GM21447 (cell line): ENCODE data around the gene C4BPB.

Source experiments
- ATAC-seq: cut with Tn5 transposase; IDR thresholded peaks from one replicate; pipeline ENCODE4 v1.9.1; 2021; ENCODE audit not compliant: unreplicated experiment

Gene C4BPB

DNA sequence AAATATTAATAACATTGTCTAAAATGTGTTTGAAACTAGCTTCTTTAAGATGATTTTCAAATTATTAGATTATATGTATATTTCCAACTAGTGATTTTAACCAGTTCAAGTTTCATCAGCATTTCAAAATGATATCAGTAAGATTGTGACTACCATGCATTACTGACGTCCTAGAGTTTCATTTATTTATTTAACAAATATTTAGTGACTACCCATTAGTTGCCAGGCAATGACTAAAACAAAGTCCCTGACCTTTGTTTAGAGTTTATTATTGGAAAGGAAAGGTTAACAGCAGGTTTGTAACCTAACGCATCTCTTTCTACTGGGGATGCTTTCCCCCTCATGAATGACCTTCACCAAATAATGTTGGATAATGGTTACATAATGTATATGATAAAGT, 7.6 kb upstream of the C4BPB start:
- ATAC-seq = no peak

GRCh38 chr1:207081806-207082205, 6.9 kb upstream of the C4BPB start:
- no peak for ATAC-seq

GRCh38 chr1:207084232-207084631, 4.4 kb upstream of the C4BPB start:
- ATAC-seq = no peak

DNA sequence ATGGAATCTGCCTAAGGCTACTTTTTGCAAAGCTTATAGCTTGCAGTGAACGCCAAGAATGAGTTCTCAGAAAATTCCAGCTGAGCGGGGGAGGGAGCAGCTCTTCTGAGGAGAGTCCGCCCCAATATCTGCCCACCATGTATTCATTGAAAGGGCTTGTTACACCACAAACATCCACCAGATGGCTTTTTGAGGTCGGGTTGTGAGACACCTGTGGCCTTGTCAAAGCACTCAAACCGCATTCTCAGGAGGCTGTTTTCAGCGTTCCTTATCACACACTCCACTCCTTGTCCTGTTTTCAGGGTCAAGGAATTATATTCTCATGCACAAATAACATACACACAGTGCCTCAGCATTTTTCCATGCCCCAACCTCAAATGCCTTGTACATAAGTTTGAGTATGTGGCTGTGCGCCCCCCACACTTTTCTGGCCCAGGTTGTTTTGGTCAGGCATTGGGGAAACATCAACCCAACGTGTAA, 3.9 kb upstream of the C4BPB start:
- ATAC-seq = no peak

DNA sequence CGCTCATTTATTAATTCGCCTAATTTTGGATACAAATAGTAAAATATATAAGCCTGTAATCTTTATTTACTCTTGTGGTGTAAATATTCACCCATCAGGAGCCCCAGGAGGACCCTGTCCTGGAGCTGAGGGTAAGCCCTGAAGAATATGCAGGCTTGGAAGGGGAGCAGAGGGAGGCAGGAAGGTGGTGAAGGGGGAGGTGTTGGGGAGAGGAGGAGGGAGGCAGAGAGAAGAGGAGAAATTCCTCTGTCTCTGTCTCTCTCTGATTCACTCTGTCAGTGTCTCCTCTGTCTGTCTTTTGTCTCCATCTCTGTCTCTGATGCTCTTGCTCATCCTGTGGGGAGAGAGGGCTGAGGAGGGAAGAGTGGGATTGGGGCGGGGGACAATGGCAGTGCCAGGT, 2.8 kb upstream of the C4BPB start:
- no peak for ATAC-seq

DNA sequence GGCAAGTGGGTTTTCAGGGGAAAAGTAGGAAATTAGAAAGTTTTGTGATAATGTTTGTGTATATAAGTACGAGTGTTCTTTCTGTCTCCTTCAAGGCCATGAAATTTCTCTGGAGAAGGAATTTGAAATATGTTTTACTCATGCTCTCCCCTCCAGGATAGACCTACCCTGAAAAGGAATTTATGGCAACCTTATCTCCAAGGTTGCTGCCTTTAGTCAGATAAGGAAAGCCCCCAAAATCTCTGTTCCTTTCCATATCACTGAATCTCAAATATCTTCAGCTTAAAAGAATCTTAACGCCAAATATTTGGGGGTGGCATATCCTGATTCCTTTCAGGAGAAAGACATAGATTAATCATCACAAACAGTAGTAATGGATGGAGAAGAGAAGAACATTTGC, 499 bp upstream of the C4BPB start:
- no peak for ATAC-seq

GRCh38 chr1:207089627-207090355, 1.1 kb downstream of the C4BPB start:
- no peak for ATAC-seq

- ATAC-seq = no peak
Observed at GRCh38 chr1:207091200-207091908, 2.7 kb downstream of the C4BPB start.

- no peak for ATAC-seq
Observed at GRCh38 chr1:207093944-207094343, 5.3 kb downstream of the C4BPB start.

DNA sequence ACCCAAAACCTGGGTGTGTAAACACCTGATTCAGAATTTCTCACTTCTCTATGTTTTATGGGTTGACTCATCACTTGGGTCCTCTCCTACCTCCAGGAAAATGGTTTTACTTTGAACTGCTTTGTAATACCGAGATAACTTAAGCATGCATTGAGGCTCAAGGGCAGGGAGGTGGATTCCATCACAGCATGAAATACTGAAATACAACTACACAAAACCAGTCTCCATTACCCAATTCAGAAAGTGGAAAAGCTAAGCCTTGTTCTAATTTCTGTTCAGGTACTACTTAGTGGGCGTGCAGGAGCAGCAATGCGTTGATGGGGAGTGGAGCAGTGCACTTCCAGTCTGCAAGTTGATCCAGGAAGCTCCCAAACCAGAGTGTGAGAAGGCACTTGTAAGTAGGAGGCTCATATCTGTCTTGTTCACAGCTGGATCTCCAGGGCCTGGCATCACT, 9.2 kb downstream of the C4BPB start:
- peak; percentile 90 for ATAC-seq

DNA sequence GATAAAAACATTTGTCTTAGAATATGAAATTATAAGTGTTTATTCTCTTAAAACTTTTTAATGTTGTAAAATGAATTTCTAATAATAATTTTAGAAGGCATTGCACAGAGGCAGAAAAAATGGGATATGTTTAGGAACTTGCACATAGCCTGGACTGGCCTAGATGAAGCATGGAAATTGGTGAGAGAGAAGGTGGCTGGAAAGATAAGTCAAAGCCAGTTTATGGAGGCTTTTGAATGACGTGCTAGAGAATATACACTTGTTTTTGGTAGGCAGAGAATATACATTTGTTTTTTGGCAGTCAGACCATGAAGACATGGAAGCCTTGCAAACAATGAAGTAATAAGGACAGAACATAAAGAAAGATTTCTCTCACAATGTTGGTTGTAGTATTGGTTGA, 13.1 kb downstream of the C4BPB start:
- no peak for ATAC-seq

DNA sequence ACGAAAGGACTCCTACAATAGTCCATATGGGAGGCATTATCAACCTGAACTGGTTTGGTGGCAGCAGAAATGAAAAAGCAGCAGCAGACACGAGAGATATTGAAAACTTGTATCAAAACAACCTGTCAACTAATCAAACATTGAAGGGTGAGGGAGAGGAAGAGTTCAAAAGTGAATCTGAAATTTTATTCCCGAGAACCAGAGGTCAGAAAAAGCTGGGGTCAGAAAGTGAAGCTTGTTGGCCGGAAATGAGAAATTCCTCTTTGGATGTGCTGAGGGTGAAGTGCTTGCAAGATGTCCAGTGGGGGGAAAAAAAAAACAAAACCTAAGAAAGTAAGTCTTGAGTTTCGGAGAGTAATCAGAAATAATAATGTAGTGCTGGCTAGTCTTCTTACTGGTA, 13.5 kb downstream of the C4BPB start:
- ATAC-seq = no peak

GRCh38 chr1:207102659-207103058, 14.0 kb downstream of the C4BPB start:
- no peak for ATAC-seq

DNA sequence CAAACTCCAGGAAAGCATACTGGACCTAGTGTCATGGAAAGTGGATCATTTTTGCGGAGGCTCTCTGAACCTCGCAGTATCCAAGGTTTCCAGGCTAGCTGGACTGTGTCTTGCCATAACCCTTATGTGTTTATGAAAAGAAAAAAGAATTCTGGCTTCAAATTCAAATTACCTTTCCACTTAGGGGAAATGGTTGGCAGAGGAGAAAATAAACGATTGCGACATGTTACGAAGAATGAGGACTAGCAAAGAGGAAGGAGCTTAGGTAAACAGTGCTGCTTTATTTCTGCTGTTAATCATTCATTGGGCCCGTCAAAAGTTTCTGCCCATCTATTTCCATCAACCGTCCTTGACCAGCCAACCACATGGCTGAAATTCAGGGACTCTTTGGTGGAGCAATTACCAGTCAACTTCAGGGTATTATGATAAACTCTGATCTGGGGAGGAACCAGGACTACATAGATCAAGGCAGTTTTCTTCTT, 15.3 kb downstream of the C4BPB start, which contains the start of gene C4BPA:
Gene C4BPA (plus strand): TSS at position 342 of the 482 bp plus-strand sequence. CDS start 8,793 bp downstream, outside the sequence.
- no peak for ATAC-seq

GRCh38 chr1:207109004-207109403, 20.3 kb downstream of the C4BPB start:
- ATAC-seq = no peak

DNA sequence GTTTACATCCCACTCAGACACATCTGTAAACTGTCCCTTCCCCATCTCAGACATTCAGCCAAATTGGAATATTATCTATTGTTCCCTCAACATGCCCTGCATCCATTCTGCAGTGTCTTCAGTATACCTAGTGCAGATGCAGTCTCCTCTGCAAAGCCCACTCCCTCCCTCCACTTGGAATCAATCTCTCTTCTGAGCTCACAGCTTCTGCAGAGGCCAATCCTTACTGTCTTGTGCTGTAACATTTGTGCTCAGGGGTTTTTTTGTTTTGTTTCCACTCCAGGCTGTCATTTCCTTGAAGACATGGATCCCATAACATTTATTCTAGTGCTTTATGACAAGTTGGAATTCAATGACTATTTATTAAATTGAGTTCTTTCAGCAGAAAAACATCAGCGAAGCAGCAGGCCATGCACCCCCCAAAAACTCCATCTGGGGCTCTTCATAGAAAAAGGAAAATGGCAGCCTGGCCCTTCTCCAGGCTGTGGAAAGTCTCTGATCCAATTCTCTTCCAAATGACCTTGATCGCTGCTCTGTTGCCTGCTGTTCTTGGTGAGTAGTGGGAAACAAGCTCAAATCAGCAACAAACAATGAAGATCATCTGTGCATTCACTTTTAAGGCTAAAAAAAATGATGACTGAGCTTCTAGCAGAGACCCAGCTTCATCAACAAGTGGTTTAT, 24.1 kb downstream of the C4BPB start:
- ATAC-seq = no peak

DNA sequence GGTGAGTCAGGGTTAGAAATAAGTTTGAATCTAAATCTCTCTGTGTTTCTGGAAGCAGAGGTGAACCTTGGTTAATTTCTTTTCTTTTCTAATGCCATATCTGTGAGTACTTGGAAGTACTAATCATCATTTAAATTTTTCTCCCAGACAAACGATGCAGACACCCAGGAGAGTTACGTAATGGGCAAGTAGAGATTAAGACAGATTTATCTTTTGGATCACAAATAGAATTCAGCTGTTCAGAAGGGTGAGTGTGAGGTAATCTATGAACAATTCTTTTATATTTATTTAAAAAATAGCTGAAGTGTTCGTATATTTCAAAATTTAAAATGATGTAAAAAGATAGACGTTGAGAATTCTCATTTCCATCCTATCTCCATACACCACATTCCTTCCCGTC, 26.6 kb downstream of the C4BPB start:
- ATAC-seq = no peak

GRCh38 chr1:207124389-207124788, 35.7 kb downstream of the C4BPB start:
- no peak for ATAC-seq

DNA sequence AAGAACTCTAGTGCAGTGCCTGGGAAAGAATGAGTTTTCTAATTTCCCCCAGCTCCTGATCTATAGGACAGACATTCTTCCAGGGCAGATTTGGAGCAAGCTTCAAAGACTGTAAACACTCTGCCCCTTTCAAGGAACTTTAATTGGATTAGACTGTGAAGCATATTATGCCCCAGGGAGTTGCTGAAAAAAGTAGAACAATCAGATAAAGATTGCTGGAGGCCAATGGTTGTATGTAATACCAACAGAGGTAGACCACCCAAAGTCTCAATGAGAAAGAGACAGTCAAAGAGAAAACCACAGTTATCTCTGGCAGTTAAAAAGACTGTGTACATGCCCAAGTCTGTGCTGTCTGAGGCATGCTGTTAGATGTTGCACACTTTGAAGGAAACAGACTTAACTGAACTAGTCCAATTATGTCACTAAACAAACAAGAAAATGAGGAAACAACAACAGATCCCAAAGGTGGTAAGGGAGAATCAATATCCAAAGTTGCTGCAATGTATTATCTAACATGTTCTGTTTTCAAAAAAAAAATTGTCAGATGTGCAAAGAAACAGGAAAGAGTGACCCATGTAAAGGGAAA, 39.8 kb downstream of the C4BPB start:
- no peak for ATAC-seq

DNA sequence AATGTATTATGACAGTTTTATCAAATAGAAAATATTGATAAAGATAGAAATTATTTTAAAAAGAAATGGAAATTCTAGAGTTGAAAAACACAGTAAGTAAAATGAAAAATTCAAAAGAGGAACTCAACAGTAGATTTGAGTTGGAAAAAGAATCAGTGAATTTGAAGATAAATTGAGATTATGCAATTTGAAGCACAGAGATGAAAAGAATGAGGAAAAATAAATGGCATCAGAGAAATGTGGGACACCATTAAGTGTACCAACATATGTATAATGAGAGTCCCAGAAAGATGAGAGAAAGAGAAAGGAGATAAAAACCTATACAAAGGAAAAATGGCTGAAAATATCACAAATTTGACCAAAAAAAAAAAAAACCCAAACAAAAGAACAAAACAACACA, 40.4 kb downstream of the C4BPB start:
- no peak for ATAC-seq
